WTC11 (cell line): ENCODE data around the gene ACSM3.

Source experiments
- GABPB1 ChIP-seq: sonication (generic); formaldehyde crosslinking; IDR thresholded peaks from 2 replicates; pipeline ENCODE4 v1.8.1; 2023; ENCODE audit warnings: mild to moderate bottlenecking, missing genetic modification reagents
- GTF2I ChIP-seq: fragments of 250-450 bp; sonication (Bioruptor Pico); conservative IDR thresholded peaks from 2 replicates; pipeline ENCODE4 v1.4.0; 2021; ENCODE audit warnings: mild to moderate bottlenecking
- TF ChIP-seq, protein P1 (sequence below): fragments of 250-450 bp; sonication (Bioruptor Pico); IDR thresholded peaks from 2 replicates; pipeline ENCODE4 v1.8.0; 2021; ENCODE audit warnings: mild to moderate bottlenecking
- TF ChIP-seq, protein P2 (sequence below): fragments of 200-600 bp; IDR thresholded peaks from 2 replicates; pipeline ENCODE4 v1.8.0; 2022; ENCODE audit warnings: antibody characterized with exemption
- TF ChIP-seq, protein P3 (sequence below): sonication (generic); formaldehyde crosslinking; IDR thresholded peaks from 2 replicates; pipeline ENCODE4 v1.8.0; 2023; ENCODE audit warnings: missing genetic modification reagents

DNA sequence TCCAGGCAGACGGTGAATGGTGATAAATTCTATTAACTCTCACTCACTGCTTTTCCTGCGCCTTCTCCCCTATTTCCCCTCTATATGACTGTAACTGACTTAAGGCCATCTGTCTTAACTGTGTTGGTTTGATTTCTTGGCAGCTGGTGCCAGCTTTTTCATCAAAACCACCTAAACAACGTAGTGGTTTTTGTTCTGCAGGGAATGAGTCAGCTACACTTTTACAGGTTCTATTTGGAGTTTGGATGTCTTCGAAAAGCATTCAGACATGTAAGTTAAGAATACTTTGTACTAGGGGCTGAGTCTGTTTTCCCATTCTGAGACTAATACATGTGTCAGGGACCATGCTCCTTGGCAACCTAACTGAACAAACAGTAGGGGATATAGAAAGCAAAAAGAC lies 51.0 kb downstream of the ACSM3 start:
- TF ChIP-seq, protein P1, sequence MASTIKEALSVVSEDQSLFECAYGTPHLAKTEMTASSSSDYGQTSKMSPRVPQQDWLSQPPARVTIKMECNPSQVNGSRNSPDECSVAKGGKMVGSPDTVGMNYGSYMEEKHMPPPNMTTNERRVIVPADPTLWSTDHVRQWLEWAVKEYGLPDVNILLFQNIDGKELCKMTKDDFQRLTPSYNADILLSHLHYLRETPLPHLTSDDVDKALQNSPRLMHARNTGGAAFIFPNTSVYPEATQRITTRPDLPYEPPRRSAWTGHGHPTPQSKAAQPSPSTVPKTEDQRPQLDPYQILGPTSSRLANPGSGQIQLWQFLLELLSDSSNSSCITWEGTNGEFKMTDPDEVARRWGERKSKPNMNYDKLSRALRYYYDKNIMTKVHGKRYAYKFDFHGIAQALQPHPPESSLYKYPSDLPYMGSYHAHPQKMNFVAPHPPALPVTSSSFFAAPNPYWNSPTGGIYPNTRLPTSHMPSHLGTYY: no peak
- TF ChIP-seq GABPB1 (CRISPR knock-in tag) (no peak), GTF2I (no peak)
- TF ChIP-seq, protein P2, sequence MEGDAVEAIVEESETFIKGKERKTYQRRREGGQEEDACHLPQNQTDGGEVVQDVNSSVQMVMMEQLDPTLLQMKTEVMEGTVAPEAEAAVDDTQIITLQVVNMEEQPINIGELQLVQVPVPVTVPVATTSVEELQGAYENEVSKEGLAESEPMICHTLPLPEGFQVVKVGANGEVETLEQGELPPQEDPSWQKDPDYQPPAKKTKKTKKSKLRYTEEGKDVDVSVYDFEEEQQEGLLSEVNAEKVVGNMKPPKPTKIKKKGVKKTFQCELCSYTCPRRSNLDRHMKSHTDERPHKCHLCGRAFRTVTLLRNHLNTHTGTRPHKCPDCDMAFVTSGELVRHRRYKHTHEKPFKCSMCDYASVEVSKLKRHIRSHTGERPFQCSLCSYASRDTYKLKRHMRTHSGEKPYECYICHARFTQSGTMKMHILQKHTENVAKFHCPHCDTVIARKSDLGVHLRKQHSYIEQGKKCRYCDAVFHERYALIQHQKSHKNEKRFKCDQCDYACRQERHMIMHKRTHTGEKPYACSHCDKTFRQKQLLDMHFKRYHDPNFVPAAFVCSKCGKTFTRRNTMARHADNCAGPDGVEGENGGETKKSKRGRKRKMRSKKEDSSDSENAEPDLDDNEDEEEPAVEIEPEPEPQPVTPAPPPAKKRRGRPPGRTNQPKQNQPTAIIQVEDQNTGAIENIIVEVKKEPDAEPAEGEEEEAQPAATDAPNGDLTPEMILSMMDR: no peak
- TF ChIP-seq, protein P3, sequence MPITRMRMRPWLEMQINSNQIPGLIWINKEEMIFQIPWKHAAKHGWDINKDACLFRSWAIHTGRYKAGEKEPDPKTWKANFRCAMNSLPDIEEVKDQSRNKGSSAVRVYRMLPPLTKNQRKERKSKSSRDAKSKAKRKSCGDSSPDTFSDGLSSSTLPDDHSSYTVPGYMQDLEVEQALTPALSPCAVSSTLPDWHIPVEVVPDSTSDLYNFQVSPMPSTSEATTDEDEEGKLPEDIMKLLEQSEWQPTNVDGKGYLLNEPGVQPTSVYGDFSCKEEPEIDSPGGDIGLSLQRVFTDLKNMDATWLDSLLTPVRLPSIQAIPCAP (CRISPR knock-in tag): no peak
